Mesenchymal stem cell (in vitro differentiated cells and primary cell): Measurements from ENCODE around the gene ARL5C.
A peak's percentile ranks its signal among the peaks of the same experiment; 100 is the strongest.

Experiments used
- DNase-seq: peaks from one replicate; pipeline ENCODE4 v3.0.0-alpha.2; 2013
- H2AFZ ChIP-seq: one replicate; pipeline ENCODE4 v1.6.1; 2013; ENCODE audit warnings: low read depth, mild to moderate bottlenecking, control low read depth, inconsistent platforms, low read length, moderate library complexity
- H2AK5ac ChIP-seq: 2 replicates; pipeline ENCODE4 v1.6.1; 2013; ENCODE audit warnings: low read length, moderate library complexity, mild to moderate bottlenecking, inconsistent platforms; ENCODE audit not compliant: severe bottlenecking
- H2BK120ac ChIP-seq: one replicate; pipeline ENCODE4 v1.6.1; 2013; ENCODE audit warnings: low read depth, mild to moderate bottlenecking, inconsistent platforms, low read length, moderate library complexity
- H2BK12ac ChIP-seq, 2 experiments: one replicate each; pipeline ENCODE4 v1.6.1; 2013; ENCODE audit warnings: inconsistent platforms in 2 of 2, low read length in 2 of 2, mild to moderate bottlenecking in 2 of 2, moderate library complexity in 2 of 2, control low read depth in 1 of 2
- H2BK15ac ChIP-seq: one replicate; pipeline ENCODE4 v1.6.1; 2013; ENCODE audit warnings: mild to moderate bottlenecking, low read depth, inconsistent platforms; ENCODE audit not compliant: poor library complexity, severe bottlenecking
- H2BK5ac ChIP-seq: 2 replicates; pipeline ENCODE4 v1.6.1; 2013; ENCODE audit warnings: low read depth, mild to moderate bottlenecking, low read length, control low read depth, inconsistent platforms; ENCODE audit not compliant: poor library complexity, severe bottlenecking
- H3K14ac ChIP-seq, 2 experiments: one replicate each; pipeline ENCODE4 v1.6.1; 2013; ENCODE audit warnings: inconsistent platforms in 2 of 2, low read length in 2 of 2, control low read depth in 1 of 2, mild to moderate bottlenecking in 1 of 2, moderate library complexity in 1 of 2
- H3K18ac ChIP-seq, 2 experiments: one replicate each; pipeline ENCODE4 v1.6.1; 2013; ENCODE audit warnings: inconsistent platforms in 2 of 2, low read length in 2 of 2, control low read depth in 1 of 2, low read depth in 1 of 2, mild to moderate bottlenecking in 1 of 2
- H3K23ac ChIP-seq, 2 experiments: one replicate each; pipeline ENCODE4 v1.6.1; 2013; ENCODE audit warnings: inconsistent platforms in 2 of 2, low read length in 2 of 2, mild to moderate bottlenecking in 2 of 2, moderate library complexity in 2 of 2, control low read depth in 1 of 2
- H3K27ac ChIP-seq: 2 replicates; pipeline ENCODE4 v1.5.1; 2013; ENCODE audit warnings: mild to moderate bottlenecking, moderate library complexity, low read length, control low read depth, inconsistent platforms; ENCODE audit not compliant: poor library complexity, severe bottlenecking
- H3K27me3 ChIP-seq, 2 experiments: 2 replicates each; pipeline versions ENCODE4 v1.6.1 to v1.7.0; 2013; ENCODE audit warnings: low read length in 2 of 2, mild to moderate bottlenecking in 2 of 2, moderate library complexity in 2 of 2, control low read depth in 1 of 2, inconsistent platforms in 1 of 2; ENCODE audit not compliant: control insufficient read depth in 1 of 2, insufficient read depth in 1 of 2
- H3K36me3 ChIP-seq, 2 experiments: 2 replicates each; pipeline versions ENCODE4 v1.6.1 to v1.7.0; 2013; ENCODE audit warnings: low read length in 2 of 2, control low read depth in 1 of 2, inconsistent platforms in 1 of 2, low read depth in 1 of 2, mild to moderate bottlenecking in 1 of 2; ENCODE audit not compliant: insufficient read depth in 2 of 2, control insufficient read depth in 1 of 2
- H3K4ac ChIP-seq, 2 experiments: one replicate each; pipeline ENCODE4 v1.6.1; 2013; ENCODE audit warnings: inconsistent platforms in 2 of 2, low read length in 2 of 2, mild to moderate bottlenecking in 2 of 2, moderate library complexity in 2 of 2, control low read depth in 1 of 2, low read depth in 1 of 2
- H3K4me1 ChIP-seq: 2 replicates; pipeline ENCODE4 v1.6.1; 2013; ENCODE audit warnings: low read depth, low read length, control low read depth; ENCODE audit not compliant: control insufficient read depth, insufficient read depth
- H3K4me2 ChIP-seq: 2 replicates; pipeline ENCODE4 v1.6.1; 2013; ENCODE audit warnings: low read length, mild to moderate bottlenecking, inconsistent platforms; ENCODE audit not compliant: poor library complexity, severe bottlenecking
- H3K4me3 ChIP-seq, 2 experiments: 2 replicates each; pipeline versions ENCODE4 v1.5.1 to v1.7.0; 2013; ENCODE audit warnings: low read length in 2 of 2, mild to moderate bottlenecking in 2 of 2, control low read depth in 1 of 2, low read depth in 1 of 2; ENCODE audit not compliant: insufficient read depth in 1 of 2
- H3K79me1 ChIP-seq: replicated peaks from 2 replicates; pipeline ENCODE4 v1.6.1; 2013; ENCODE audit warnings: mild to moderate bottlenecking, control low read depth, low read length, inconsistent platforms; ENCODE audit not compliant: poor library complexity, severe bottlenecking
- H3K9ac ChIP-seq: 2 replicates; pipeline ENCODE4 v1.7.0; 2013; ENCODE audit warnings: mild to moderate bottlenecking, low read length, moderate library complexity
- H3K9me3 ChIP-seq: 2 replicates; pipeline ENCODE4 v1.7.0; 2013; ENCODE audit warnings: mild to moderate bottlenecking, low read length; ENCODE audit not compliant: control insufficient read depth
- H4K8ac ChIP-seq: one replicate; pipeline ENCODE4 v1.6.1; 2013; ENCODE audit warnings: inconsistent platforms, mild to moderate bottlenecking, low read length, moderate library complexity
- H4K91ac ChIP-seq: one replicate; pipeline ENCODE4 v1.6.1; 2013; ENCODE audit warnings: mild to moderate bottlenecking, low read length, inconsistent platforms
- WGBS: methylation state at CpG from one replicate; pipeline ENCODE4 v1.1.7; 2013; ENCODE audit warnings: mixed read lengths; 5-methylcytosine and 5-hydroxymethylcytosine counted together

The ARL5C gene

DNA sequence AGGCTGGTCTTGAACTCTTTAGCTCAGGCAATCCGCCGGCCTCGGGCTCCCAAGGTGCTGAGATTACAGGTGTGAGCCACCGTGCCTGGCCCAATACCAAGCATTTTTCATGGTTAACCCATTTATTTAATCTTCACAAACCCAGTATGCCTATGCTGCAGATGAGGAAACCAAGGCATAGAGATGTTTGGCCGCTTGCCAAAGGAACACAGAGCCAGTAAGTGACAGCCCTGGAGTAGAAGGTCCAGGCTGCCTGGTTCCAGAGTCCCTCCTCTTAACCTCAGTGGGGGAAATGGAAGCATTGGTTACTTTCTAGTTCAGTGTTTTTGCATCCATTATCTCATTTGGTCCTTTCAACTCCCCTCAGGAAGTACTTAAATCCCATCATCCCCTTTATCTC, 15.3 kb upstream of the ARL5C start:
- Histone ChIP-seq H2BK15ac (no peak overlapping the region), H3K14ac (no peak overlapping the region), H3K4me3 (no peak overlapping the region), H3K36me3 (peaks cover 65 to 67% of the 10 kb centered on the region in 2 experiments), H3K4me2 (no peak overlapping the region), H3K9me3 (no peaks in the 10 kb centered on the region), H4K8ac (no peak overlapping the region), H3K4me1 (no peaks in the 10 kb centered on the region), H3K23ac (no peak overlapping the region), H2AK5ac (no peak overlapping the region), H3K18ac (no peak overlapping the region), H3K79me1 (peaks cover 2% of the 10 kb centered on the region), H2BK12ac (no peak overlapping the region), H3K27me3 (no peaks in the 10 kb centered on the region), H3K4ac (no peak overlapping the region), H3K27ac (no peak overlapping the region), H2BK5ac (no peak overlapping the region), H2AFZ (no peak overlapping the region), H3K9ac (no peak overlapping the region), H4K91ac (no peak overlapping the region), H2BK120ac (no peak overlapping the region)
- no peak for DNase-seq
- WGBS: over 99% methylated on average over 5 of the region's 5 CpGs

DNA sequence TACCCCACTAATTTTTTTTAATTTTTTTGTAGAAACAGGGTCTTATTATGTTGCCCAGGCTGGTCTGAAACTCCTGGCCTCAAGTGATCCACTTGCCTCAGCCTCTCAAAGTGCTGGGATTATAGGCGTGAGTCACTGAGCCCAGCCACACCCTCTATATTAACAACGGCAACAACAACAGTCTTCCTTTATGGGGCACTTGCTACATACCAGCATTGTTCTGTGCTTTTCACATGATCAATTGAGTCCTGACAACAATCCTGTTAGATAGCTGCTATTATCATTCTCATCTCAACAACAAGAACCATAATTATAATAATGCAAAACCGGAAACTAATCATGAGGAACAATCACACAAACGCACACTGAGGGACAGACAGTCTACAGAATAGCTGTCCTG, 12.6 kb upstream of the ARL5C start:
- 55% methylated on average over 4 of the region's 4 CpGs for WGBS
- no peak overlapping the region for H3K4ac ChIP-seq

DNA sequence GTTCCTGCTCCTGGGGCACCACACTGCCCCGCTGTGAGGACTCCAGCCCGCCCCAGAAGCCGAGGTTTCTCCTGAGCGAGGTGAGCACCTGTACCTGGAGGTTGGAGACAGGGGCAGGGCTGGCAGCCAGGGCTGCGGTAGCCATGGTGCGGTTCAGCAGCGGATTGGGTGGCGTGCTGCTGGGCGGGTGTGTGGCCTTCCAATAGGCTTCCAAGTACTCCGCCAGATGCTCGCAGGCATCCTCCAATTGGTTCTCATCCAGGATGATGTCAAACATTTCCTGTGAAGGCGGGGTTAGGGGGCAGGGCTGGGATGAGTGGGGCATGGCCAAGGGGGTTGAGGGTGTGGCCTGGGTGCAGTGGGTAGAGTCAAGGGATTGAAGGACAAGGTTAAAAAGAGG, 11.3 kb upstream of the ARL5C start:
- no peaks in the 10 kb centered on the region for H3K9me3 ChIP-seq
- no peak overlapping the region for H3K4me2 ChIP-seq
- no peak overlapping the region for H2BK12ac ChIP-seq
- H2AK5ac ChIP-seq: no peak overlapping the region
- no peak overlapping the region for H2BK5ac ChIP-seq
- H3K4ac ChIP-seq: no peak overlapping the region
- H4K91ac ChIP-seq: no peak overlapping the region
- H3K4me1 ChIP-seq: peaks cover 4% of the 10 kb centered on the region
- no peak overlapping the region for H3K27ac ChIP-seq
- H2AFZ ChIP-seq: no peak overlapping the region
- H3K18ac ChIP-seq: no peak overlapping the region
- WGBS: 93% methylated on average over 12 of the region's 12 CpGs
- DNase-seq: no peak
- no peak overlapping the region for H2BK120ac ChIP-seq
- H3K27me3 ChIP-seq: peaks cover 0 to 7% of the 10 kb centered on the region in 2 experiments
- H4K8ac ChIP-seq: no peak overlapping the region
- H3K9ac ChIP-seq: no peak overlapping the region
- peaks cover 47 to 53% of the 10 kb centered on the region in 2 experiments for H3K36me3 ChIP-seq
- H2BK15ac ChIP-seq: no peak overlapping the region
- peak overlapping the region in 1 of 2 experiments; percentile 38 for H3K4me3 ChIP-seq
- no peaks in the 10 kb centered on the region for H3K79me1 ChIP-seq
- no peak overlapping the region for H3K23ac ChIP-seq
- no peak overlapping the region for H3K14ac ChIP-seq

More for the DNA sequence above, 12.6 kb upstream of the ARL5C start:
- H3K36me3 ChIP-seq: peaks cover 57 to 58% of the 10 kb centered on the region in 2 experiments
- H3K79me1 ChIP-seq: no peaks in the 10 kb centered on the region
- H2AK5ac ChIP-seq: no peak overlapping the region
- H3K27ac ChIP-seq: no peak overlapping the region
- no peak overlapping the region for H3K14ac ChIP-seq
- no peaks in the 10 kb centered on the region for H3K27me3 ChIP-seq
- H3K9me3 ChIP-seq: no peaks in the 10 kb centered on the region
- H4K8ac ChIP-seq: no peak overlapping the region
- H2AFZ ChIP-seq: no peak overlapping the region
- H2BK120ac ChIP-seq: no peak overlapping the region
- no peak overlapping the region for H3K18ac ChIP-seq
- H3K9ac ChIP-seq: no peak overlapping the region
- DNase-seq: peak; percentile 46
- no peak overlapping the region for H4K91ac ChIP-seq
- H2BK5ac ChIP-seq: no peak overlapping the region
- no peak overlapping the region for H3K4me3 ChIP-seq
- no peak overlapping the region for H3K4me2 ChIP-seq
- H2BK15ac ChIP-seq: no peak overlapping the region
- H2BK12ac ChIP-seq: no peak overlapping the region
- H3K23ac ChIP-seq: no peak overlapping the region
- H3K4me1 ChIP-seq: peaks cover 4% of the 10 kb centered on the region

DNA sequence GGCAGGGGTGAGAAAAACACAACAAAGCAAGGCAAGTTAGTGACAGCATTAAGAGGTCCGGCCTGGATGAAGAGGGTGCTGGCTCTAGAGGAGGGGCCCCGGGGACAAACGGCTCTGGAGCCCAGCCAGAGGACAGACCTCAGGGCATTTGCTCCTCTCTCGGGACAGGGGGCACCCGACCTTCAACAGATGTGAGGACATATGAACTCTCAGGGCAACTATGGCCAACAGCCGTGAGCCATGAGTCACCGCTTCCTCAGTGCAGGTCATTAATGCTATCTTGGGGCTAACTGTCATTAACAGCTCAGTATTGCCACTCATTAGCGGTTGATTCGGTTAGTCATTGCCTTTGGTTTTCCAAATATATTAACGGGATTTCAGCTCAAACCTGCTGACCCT, 9.7 kb upstream of the ARL5C start:
- Histone ChIP-seq H3K4me3 (no peak overlapping the region), H3K27ac (no peak overlapping the region), H3K18ac (no peak overlapping the region), H3K9me3 (no peaks in the 10 kb centered on the region), H2BK5ac (no peak overlapping the region), H2BK120ac (no peak overlapping the region), H4K8ac (no peak overlapping the region), H2AFZ (no peak overlapping the region), H3K9ac (no peak overlapping the region), H3K4me2 (no peak overlapping the region), H2BK12ac (no peak overlapping the region), H3K79me1 (no peaks in the 10 kb centered on the region), H3K4me1 (peaks cover 4% of the 10 kb centered on the region), H3K36me3 (peaks cover 40 to 42% of the 10 kb centered on the region in 2 experiments), H3K4ac (no peak overlapping the region), H2AK5ac (no peak overlapping the region), H3K27me3 (peaks cover 0 to 13% of the 10 kb centered on the region in 2 experiments), H3K23ac (no peak overlapping the region), H3K14ac (no peak overlapping the region), H4K91ac (no peak overlapping the region), H2BK15ac (no peak overlapping the region)
- DNase-seq: no peak
- 53% methylated on average over 10 of the region's 10 CpGs for WGBS
